ENCODE data around the gene PGBD2. TPM values are rescaled to one million over a fixed set of nuclear protein-coding genes. Genes with fewer than 3 reads are reported as not detected.
"Not testable (repeated sequence)": the region's sequence is repeated elsewhere in the genome, so short reads cannot be mapped to it uniquely, and the experiment has no call there.

Gene PGBD2
- total RNA-seq, 1 experiment from 2014 or later, result 5.9 TPM

DNA sequence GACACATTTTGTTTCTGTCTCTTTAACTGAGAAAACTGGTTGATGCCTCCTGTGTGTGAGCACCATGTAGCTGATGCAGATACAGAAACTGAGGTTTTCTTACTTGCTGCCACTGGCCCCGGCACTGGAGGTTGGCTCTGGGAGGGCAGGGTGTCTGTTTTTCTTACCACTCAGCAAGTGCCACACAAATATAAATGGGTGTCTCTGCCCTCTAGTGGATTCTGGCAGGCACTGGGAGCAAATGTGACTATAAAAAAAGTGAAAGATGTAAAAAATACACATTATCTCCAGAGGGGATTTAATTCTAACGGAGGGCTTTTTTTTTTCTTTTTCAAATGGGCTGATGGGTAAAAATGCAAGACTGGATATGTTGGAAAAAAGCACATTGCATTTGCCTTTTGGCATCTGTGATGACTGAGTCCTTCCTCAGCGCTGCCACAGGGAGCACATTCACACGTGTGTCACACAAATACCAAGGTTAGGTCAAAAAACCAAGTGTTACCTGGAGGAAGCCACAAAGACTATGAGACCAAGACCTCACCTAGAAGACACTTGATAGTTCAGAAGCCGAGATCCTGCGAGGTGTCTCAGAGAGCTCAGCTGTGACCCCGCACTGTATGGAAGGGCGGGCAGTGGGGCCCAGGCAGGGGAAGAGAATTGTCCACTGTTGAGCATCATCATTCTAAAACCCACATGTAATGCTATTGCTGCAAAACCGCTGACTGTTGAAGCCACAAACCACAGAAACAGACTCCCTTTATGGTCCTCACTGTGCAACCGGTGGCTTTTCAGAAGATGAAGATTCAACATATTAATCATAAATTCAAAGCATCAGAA lies 18.9 kb downstream of the PGBD2 start:
- no peaks in the 10 kb centered on the region for H3K9me3 ChIP-seq (replicated peaks)
- H3K27ac ChIP-seq, result no peak overlapping the region; the same call in 1 of the 2 replicates
- DNase-seq (ENCODE audit: low read depth in 1 of 2, low spot score in 2 of 2), result peak; percentile 53 to 60
- H3K4me1 ChIP-seq (replicated peaks), result peaks cover 38% of the 10 kb centered on the region
- H3K27me3 ChIP-seq (replicated peaks), result no peaks in the 10 kb centered on the region
- H3K4me3 ChIP-seq, result no peak overlapping the region
- H3K36me3 ChIP-seq, result no peaks in the 10 kb centered on the region

DNA sequence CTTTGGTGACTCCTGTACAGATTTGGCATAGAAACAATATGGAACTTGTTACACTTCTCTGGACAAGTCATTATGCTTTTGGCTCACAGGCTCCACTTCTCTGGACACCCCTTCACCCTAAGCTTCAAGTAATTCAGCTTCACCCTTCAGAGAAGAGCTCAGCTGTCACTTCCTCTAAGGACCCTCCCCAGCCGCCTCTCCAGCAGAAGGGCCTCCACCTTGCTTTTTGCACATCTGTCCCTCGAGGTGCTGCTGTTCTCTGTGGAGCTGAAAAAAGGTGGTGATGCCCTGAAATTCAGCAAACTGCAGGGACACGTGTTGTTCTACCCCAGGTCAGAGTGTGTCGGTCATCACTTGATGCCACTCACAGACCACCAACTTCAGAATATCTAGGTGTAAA lies 19.8 kb downstream of the PGBD2 start:
- H3K36me3 ChIP-seq; DNase-seq (ENCODE audit: low read depth in 1 of 2, low spot score in 2 of 2); H3K4me3 ChIP-seq; H3K27me3 ChIP-seq (replicated peaks); H3K9me3 ChIP-seq (replicated peaks): not testable (repeated sequence)
- Histone ChIP-seq H3K4me1 (replicated peaks) (peaks cover 38% of the 10 kb centered on the region), H3K27ac (peak overlapping the region; percentile 92)

DNA sequence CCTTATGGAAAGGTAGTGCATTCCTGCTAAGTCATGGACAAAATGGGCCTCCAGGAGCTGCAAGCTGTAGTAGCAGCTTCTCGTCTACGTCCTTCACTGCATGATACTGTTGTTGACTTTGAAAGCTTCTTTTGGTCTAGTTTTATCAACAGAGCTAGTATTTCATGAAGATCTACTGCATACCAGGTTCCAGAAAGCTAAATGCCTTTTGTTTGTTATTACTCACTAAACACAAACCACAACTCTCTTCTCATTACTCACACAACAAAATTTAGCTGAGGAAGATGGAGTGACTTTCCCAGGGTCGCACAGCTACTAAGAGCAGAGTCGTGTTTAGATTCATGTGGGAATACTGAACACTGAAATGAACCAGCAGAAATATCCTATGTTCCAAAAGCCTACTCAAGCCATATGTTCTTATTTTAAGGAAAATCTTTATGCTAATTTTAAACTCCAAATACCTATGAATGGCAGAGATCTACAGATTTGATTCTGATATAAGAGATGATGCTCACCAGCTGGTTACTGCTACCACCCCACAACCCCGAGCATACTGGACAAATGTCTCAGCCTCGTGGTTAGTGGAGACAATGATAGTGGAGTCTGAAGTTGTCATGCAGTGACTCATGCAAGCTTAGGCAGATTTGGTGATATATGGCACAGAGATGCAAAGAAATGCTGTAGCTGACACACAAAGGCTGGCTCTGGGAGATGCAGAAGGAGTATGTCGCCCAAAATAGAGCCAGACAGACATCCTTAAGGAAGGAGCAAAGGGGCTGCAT lies 20.6 kb downstream of the PGBD2 start:
- H3K27me3 ChIP-seq (replicated peaks), result no peaks in the 10 kb centered on the region
- H3K27ac ChIP-seq, result peak overlapping the region; percentile 92
- no peaks in the 10 kb centered on the region for H3K9me3 ChIP-seq (replicated peaks)
- no peaks in the 10 kb centered on the region for H3K36me3 ChIP-seq
- DNase-seq (ENCODE audit: low read depth in 1 of 2, low spot score in 2 of 2), result peak; percentile 63 to 81
- peaks cover 38% of the 10 kb centered on the region for H3K4me1 ChIP-seq (replicated peaks)
- no peak overlapping the region for H3K4me3 ChIP-seq

DNA sequence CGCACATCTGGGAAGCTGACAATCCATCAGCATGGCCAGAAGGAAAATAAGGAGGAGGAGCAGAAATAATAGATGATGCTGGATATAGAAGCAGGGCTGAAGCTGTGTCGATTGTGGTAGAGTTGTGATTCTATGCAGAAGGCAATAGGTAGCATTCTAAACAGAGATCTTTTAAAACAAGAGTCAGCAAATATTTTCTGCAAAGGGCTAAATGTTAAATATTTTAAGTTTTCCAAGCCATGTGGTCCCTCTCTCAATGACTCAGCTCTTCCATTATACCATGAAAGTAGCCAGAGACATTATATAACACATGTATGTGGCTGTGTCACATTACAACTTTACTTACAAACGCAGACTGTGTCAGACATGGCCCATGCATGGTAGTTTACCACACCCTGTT lies 21.2 kb downstream of the PGBD2 start:
- peak overlapping the region; percentile 92 for H3K27ac ChIP-seq
- not testable (repeated sequence) for H3K27me3 ChIP-seq (replicated peaks); DNase-seq (ENCODE audit: low read depth in 1 of 2, low spot score in 2 of 2); H3K36me3 ChIP-seq; H3K9me3 ChIP-seq (replicated peaks); H3K4me3 ChIP-seq
- H3K4me1 ChIP-seq (replicated peaks), result peaks cover 38% of the 10 kb centered on the region

DNA sequence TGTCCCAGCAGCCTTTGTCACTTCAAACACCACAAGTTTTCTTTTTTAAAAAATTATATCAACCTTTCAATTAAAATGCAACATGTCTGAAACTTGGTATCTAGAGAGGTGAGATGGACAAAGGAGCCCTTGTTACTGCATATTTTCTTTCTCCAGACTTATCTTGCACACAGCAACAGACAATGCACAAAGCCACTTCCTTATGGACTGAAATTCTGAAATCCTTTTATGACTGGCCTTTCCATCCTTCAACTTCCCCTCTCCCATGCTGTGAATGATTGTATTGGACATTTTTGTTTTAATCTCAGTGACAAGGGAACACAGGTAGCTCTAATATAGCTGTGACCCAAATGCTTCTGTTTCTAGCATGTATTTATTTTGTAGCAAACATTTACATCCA lies 22.1 kb downstream of the PGBD2 start:
- peak overlapping the region; percentile 26 for H3K27ac ChIP-seq
- H3K9me3 ChIP-seq (replicated peaks); H3K4me3 ChIP-seq; H3K27me3 ChIP-seq (replicated peaks); DNase-seq (ENCODE audit: low read depth in 1 of 2, low spot score in 2 of 2); H3K36me3 ChIP-seq: not testable (repeated sequence)
- H3K4me1 ChIP-seq (replicated peaks), result peaks cover 38% of the 10 kb centered on the region

DNA sequence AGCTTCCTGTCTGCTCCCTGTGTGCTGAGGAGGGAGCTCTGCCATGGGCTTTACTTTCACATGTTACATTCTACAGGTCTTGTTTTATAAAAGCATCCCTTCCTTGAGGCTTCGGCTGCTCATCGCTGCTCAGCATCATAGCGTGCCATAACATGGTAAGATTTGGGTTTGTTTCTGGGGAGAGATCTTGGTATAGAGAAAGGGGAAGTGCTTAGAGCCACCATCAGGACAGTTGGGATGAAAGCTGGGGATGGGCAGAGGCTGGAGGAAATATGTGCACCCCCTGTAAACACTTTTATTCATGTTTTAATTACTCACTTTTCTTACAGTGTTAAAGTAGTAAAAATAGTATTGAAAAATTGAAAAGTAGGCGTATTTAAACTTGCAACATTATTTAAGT lies 24.0 kb downstream of the PGBD2 start:
- H3K27ac ChIP-seq; H3K36me3 ChIP-seq; DNase-seq (ENCODE audit: low read depth in 1 of 2, low spot score in 2 of 2); H3K9me3 ChIP-seq (replicated peaks); H3K27me3 ChIP-seq (replicated peaks); H3K4me3 ChIP-seq: not testable (repeated sequence)
- peaks cover 32% of the 10 kb centered on the region for H3K4me1 ChIP-seq (replicated peaks)

DNA sequence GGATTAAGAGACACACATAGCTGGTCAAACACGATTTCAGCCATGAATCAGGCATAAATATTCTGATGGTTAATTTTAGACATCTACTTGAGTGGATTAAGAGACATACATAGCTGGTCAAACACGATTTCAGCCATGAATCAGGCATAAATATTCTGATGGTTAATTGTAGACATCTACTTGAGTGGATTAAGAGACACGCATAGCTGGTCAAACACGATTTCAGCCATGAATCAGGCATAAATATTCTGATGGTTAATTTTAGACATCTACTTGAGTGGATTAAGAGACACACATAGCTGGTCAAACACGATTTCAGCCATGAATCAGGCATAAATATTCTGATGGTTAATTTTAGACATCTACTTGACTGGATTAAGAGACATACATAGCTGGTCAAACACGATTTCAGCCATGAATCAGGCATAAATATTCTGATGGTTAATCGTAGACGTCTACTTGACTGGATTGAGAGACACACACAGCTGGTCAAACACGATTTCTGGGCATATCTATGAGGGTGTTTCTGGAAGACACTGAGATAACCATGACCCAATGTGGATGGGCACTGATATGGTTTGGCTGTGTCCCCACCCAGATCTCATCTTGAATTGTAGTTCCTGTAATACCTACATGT lies 32.3 kb downstream of the PGBD2 start:
- not testable (repeated sequence) for DNase-seq (ENCODE audit: low read depth in 1 of 2, low spot score in 2 of 2); H3K27me3 ChIP-seq (replicated peaks); H3K36me3 ChIP-seq; H3K9me3 ChIP-seq (replicated peaks); H3K4me3 ChIP-seq; H3K27ac ChIP-seq; H3K4me1 ChIP-seq (replicated peaks)

DNA sequence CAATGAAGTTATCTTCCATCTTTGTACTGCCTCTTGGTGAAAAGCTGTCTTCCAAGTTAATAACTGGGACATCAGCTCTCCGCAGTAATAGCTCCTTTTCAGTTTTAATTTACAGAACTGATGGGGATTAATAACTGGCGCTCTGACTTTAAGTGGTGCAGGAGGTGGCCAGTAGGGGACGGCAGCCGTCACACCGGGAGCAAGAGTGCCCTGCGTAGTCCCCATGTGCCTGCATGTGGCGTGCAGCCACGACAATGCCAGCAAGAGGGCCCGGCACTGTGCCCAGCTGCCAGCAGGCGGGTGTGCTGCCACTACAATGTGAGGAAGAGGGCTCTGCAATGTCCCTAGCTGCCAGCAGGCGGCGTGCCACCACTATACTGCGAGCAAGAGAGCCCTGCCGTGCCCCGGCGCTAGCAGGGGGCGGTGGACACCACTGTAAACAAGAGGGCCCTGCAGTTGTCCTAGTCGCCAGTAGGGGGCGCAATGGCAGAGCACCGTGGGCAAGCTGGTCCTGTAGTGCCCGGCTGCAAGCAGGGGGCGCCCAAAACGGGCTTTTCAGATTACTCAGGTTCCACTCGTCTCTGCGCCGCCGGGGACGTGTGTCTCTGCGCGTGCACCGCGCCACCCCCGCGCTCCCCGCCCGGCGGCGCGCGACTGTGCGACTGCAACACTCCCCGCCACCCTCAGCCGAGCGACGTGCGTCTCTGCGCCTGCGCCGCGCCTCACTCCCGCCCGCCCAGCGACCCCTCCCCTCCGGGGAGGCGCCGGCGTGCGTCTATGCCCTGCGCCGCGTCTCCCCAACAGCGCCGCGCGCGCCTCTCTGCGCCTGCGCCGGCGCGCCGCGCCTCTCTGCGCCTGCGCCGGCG lies 38.3 kb downstream of the PGBD2 start:
- H3K4me3 ChIP-seq; H3K4me1 ChIP-seq (replicated peaks): not testable (repeated sequence)

DNA sequence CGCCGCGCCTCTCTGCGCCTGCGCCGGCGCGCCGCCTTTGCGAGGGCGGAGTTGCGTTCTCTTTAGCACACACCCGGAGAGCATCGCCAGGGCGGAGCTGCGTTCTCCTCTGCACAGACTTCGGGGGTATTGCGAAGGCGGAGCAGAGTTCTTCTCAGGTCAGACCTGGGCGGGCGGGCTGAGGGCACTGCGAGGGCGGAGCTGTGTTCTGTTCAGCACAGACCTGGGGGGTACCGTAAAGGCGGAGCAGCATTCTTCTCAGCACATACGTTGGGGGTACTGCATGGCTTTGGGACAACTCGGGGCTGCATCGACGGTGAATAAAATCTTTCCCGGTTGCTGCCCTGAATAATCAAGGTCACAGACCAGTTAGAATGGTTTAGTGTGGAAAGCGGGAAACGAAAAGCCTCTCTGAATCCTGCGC lies 39.0 kb downstream of the PGBD2 start:
- not testable (repeated sequence) for DNase-seq (ENCODE audit: low read depth in 1 of 2, low spot score in 2 of 2); H3K4me1 ChIP-seq (replicated peaks); H3K27me3 ChIP-seq (replicated peaks); H3K27ac ChIP-seq; H3K9me3 ChIP-seq (replicated peaks); H3K36me3 ChIP-seq; H3K4me3 ChIP-seq

More for the DNA sequence above, 38.3 kb downstream of the PGBD2 start:
- H3K27me3 ChIP-seq (replicated peaks); H3K9me3 ChIP-seq (replicated peaks); H3K36me3 ChIP-seq; H3K27ac ChIP-seq; DNase-seq (ENCODE audit: low read depth in 1 of 2, low spot score in 2 of 2): not testable (repeated sequence)

DNA sequence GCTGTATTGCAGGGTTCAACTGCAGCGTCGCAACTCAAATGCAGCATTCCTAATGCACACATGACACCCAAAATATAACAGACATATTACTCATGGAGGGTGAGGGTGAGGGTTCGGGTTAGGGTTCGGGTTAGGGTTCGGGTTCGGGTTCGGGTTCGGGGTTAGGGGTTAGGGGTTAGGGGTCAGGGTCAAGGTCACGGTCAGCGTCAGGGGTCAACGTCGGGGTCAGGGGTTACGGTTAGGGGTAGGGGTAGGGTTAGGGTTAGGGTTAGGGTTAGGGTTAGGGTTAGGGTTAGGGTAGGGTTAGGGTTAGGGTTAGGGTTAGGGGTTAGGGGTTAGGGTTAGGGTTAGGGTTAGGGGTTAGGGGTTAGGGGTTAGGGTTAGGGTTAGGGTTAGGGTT lies 39.4 kb downstream of the PGBD2 start:
- not testable (repeated sequence) for H3K4me3 ChIP-seq; H3K4me1 ChIP-seq (replicated peaks); H3K36me3 ChIP-seq; H3K9me3 ChIP-seq (replicated peaks); H3K27me3 ChIP-seq (replicated peaks); DNase-seq (ENCODE audit: low read depth in 1 of 2, low spot score in 2 of 2); H3K27ac ChIP-seq

DNA sequence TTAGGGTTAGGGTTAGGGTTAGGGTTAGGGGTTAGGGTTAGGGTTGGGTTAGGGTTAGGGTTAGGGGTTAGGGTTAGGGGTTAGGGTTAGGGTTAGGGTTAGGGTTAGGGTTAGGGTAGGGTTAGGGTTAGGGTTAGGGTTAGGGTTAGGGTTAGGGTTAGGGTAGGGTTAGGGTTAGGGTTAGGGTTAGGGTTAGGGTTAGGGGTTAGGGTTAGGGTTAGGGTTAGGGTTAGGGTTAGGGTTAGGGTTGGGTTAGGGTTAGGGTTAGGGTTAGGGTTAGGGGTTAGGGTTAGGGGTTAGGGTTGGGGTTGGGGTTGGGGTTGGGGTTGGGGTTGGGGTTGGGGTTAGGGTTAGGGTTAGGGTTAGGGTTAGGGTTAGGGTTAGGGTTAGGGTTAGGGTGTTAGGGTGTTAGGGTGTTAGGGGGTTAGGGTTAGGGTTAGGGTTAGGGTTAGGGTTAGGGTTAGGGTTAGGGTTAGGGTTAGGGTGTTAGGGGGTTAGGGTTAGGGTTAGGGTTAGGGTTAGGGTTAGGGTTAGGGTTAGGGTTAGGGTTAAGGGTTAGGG lies 39.9 kb downstream of the PGBD2 start:
- H3K9me3 ChIP-seq (replicated peaks); H3K4me3 ChIP-seq; H3K27ac ChIP-seq; H3K27me3 ChIP-seq (replicated peaks); DNase-seq (ENCODE audit: low read depth in 1 of 2, low spot score in 2 of 2); H3K4me1 ChIP-seq (replicated peaks); H3K36me3 ChIP-seq: not testable (repeated sequence)

Data from SJSA1 (cell line).